ENCODE results near the gene FOXL3. TPM values are rescaled to one million over a fixed set of nuclear protein-coding genes. Genes with fewer than 3 reads are reported as not detected.

FOXL3 gene
- total and polyA plus RNA-seq, 4 donors, result not detected

DNA sequence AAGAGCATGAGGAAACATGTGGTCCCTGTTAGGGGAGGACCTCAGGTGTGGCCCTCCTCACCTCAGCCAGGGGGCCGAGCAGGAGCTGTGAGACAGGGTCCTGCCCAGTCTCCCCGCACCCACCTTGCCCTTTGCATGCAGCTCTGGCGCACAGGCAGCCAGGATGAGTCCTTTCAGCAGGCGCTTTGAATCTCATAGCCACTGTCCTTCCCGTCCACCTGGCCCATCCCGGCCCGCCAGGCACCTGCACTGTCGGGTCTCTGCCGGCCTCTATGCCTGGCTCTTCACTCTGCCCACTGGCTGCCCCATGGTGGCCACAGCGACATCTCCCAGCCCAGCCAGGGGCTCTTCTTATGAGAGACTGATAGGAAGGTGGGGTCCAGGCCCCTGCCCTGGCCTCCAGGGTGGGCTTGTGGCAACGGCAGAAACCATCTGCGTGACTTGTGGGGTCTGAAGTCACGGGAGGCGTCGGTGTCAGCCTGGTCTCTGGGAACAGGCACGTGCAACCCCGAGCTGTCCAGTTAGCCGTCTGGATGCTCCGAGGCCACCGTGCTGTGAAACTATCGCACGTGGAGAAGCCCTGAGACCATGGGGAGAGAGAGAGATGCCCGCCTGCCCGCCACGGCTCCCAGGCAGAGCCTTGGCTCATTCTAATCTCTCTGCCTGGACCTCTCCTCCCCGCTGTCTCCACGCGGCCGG lies 37.4 kb downstream of the FOXL3 start:
- peak overlapping the region; percentile 84 to 90 for H3K27ac ChIP-seq (ENCODE audit: low read depth in 1 of 2, low read length in 2 of 2)
- WGBS, result 90% methylated on average over 29 of the region's 29 CpGs
- peaks cover 0 to 16% (median 10%) of the 10 kb centered on the region in 4 donors for H3K4me1 ChIP-seq (ENCODE audit: control insufficient read depth in 4 of 4, insufficient read depth in 4 of 4, low read length in 3 of 4)
- no peak for DNase-seq (ENCODE audit: low spot score)
- H3K9ac ChIP-seq (ENCODE audit: low read depth in 1 of 2, low read length in 2 of 2), result no peak overlapping the region
- TF ChIP-seq RXRA (IDR thresholded peaks at IDR 0.05) (peak in 1 of 2 donors; percentile 7), NR2F2 (IDR thresholded peaks at IDR 0.05) (no peak), HNF4A (conservative IDR thresholded peaks at IDR 0.05) (no peak)
- no peaks in the 10 kb centered on the region for H3K36me3 ChIP-seq (ENCODE audit: control insufficient read depth in 4 of 4, insufficient read depth in 3 of 4, low read depth in 1 of 4, low read length in 3 of 4)
- no peak overlapping the region for H3K4me3 ChIP-seq (ENCODE audit: low read depth in 1 of 3, low read length in 3 of 3)
- peaks cover 0 to 2% (median 0%) of the 10 kb centered on the region in 4 donors for H3K9me3 ChIP-seq (ENCODE audit: control insufficient read depth in 4 of 4, low read length in 3 of 4)
- H3K27me3 ChIP-seq (ENCODE audit: control insufficient read depth in 4 of 4, insufficient read depth in 4 of 4, low read length in 3 of 4), result no peaks in the 10 kb centered on the region

DNA sequence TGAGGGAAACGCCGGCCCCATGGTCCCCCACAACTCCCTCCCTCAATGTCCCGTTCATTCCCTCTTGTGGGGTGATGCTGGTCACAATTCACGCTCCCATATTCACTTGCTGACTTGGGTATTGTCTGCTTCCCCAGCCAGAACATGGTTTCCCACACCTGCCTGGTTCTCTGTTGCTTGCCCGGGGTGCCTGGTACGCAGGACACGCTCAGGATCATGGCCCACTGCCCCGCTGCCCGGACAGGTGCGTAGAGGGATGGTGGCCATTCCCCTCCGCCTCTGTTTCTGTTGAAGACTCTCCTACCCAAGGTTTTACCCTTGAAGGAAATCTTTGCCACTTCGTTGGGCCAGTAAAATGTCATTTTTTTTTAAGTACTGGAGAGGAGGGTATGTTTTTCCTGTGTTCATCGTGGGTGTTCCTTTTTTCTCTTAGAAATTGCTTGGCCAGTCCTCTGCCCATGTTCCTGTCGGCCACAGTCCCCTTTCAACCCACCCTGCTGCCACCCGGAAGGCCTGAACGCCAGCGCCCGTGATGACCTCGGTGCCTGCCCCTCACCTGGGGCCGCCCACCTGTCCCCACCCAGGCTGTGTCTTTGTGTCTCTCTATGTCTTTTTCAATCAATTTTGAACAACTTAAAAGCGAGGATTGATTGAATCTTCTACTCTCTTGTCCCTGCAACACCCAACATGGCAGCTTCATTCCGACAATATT lies 38.2 kb downstream of the FOXL3 start:
- H3K4me1 ChIP-seq (ENCODE audit: control insufficient read depth in 4 of 4, insufficient read depth in 4 of 4, low read length in 3 of 4), result peaks cover under 1 to 16% (median 10%) of the 10 kb centered on the region in 4 donors
- WGBS, result 93% methylated on average over 22 of the region's 22 CpGs
- no peak for DNase-seq (ENCODE audit: low spot score)

More for the DNA sequence above, 38.2 kb downstream of the FOXL3 start:
- Histone ChIP-seq H3K9ac (ENCODE audit: low read depth in 1 of 2, low read length in 2 of 2) (no peak overlapping the region), H3K27me3 (ENCODE audit: control insufficient read depth in 4 of 4, insufficient read depth in 4 of 4, low read length in 3 of 4) (no peaks in the 10 kb centered on the region), H3K4me3 (ENCODE audit: low read depth in 1 of 3, low read length in 3 of 3) (no peak overlapping the region), H3K9me3 (ENCODE audit: control insufficient read depth in 4 of 4, low read length in 3 of 4) (peaks cover 0 to 2% (median 0%) of the 10 kb centered on the region in 4 donors), H3K36me3 (ENCODE audit: control insufficient read depth in 4 of 4, insufficient read depth in 3 of 4, low read depth in 1 of 4, low read length in 3 of 4) (no peaks in the 10 kb centered on the region), H3K27ac (ENCODE audit: low read depth in 1 of 2, low read length in 2 of 2) (no peak overlapping the region)
- no peak for TF ChIP-seq HNF4G (IDR thresholded peaks at IDR 0.05)
- TF ChIP-seq EGR1 (IDR thresholded peaks at IDR 0.05; ENCODE audit: low read depth in 2 of 2), result no peak
- TF ChIP-seq FOXA1 (IDR thresholded peaks at IDR 0.05), result no peak
- no peak for TF ChIP-seq HNF4A (conservative IDR thresholded peaks at IDR 0.05)
- no peak for TF ChIP-seq RXRA (IDR thresholded peaks at IDR 0.05)
- TF ChIP-seq, protein P1, sequence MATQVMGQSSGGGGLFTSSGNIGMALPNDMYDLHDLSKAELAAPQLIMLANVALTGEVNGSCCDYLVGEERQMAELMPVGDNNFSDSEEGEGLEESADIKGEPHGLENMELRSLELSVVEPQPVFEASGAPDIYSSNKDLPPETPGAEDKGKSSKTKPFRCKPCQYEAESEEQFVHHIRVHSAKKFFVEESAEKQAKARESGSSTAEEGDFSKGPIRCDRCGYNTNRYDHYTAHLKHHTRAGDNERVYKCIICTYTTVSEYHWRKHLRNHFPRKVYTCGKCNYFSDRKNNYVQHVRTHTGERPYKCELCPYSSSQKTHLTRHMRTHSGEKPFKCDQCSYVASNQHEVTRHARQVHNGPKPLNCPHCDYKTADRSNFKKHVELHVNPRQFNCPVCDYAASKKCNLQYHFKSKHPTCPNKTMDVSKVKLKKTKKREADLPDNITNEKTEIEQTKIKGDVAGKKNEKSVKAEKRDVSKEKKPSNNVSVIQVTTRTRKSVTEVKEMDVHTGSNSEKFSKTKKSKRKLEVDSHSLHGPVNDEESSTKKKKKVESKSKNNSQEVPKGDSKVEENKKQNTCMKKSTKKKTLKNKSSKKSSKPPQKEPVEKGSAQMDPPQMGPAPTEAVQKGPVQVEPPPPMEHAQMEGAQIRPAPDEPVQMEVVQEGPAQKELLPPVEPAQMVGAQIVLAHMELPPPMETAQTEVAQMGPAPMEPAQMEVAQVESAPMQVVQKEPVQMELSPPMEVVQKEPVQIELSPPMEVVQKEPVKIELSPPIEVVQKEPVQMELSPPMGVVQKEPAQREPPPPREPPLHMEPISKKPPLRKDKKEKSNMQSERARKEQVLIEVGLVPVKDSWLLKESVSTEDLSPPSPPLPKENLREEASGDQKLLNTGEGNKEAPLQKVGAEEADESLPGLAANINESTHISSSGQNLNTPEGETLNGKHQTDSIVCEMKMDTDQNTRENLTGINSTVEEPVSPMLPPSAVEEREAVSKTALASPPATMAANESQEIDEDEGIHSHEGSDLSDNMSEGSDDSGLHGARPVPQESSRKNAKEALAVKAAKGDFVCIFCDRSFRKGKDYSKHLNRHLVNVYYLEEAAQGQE (IDR thresholded peaks at IDR 0.05), result no peak
- TF ChIP-seq, protein P2, sequence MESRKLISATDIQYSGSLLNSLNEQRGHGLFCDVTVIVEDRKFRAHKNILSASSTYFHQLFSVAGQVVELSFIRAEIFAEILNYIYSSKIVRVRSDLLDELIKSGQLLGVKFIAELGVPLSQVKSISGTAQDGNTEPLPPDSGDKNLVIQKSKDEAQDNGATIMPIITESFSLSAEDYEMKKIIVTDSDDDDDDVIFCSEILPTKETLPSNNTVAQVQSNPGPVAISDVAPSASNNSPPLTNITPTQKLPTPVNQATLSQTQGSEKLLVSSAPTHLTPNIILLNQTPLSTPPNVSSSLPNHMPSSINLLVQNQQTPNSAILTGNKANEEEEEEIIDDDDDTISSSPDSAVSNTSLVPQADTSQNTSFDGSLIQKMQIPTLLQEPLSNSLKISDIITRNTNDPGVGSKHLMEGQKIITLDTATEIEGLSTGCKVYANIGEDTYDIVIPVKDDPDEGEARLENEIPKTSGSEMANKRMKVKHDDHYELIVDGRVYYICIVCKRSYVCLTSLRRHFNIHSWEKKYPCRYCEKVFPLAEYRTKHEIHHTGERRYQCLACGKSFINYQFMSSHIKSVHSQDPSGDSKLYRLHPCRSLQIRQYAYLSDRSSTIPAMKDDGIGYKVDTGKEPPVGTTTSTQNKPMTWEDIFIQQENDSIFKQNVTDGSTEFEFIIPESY (IDR thresholded peaks at IDR 0.05), result no peak
- TF ChIP-seq, protein P3, sequence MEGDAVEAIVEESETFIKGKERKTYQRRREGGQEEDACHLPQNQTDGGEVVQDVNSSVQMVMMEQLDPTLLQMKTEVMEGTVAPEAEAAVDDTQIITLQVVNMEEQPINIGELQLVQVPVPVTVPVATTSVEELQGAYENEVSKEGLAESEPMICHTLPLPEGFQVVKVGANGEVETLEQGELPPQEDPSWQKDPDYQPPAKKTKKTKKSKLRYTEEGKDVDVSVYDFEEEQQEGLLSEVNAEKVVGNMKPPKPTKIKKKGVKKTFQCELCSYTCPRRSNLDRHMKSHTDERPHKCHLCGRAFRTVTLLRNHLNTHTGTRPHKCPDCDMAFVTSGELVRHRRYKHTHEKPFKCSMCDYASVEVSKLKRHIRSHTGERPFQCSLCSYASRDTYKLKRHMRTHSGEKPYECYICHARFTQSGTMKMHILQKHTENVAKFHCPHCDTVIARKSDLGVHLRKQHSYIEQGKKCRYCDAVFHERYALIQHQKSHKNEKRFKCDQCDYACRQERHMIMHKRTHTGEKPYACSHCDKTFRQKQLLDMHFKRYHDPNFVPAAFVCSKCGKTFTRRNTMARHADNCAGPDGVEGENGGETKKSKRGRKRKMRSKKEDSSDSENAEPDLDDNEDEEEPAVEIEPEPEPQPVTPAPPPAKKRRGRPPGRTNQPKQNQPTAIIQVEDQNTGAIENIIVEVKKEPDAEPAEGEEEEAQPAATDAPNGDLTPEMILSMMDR (IDR thresholded peaks at IDR 0.05; ENCODE audit: low read depth, low read length, missing input control), result no peak
- TF ChIP-seq TAF1 (conservative IDR thresholded peaks at IDR 0.05), result no peak
- no peak for TF ChIP-seq JUND (IDR thresholded peaks at IDR 0.05)
- TF ChIP-seq YY1 (IDR thresholded peaks at IDR 0.05), result no peak
- TF ChIP-seq, protein P4, sequence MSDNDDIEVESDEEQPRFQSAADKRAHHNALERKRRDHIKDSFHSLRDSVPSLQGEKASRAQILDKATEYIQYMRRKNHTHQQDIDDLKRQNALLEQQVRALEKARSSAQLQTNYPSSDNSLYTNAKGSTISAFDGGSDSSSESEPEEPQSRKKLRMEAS (IDR thresholded peaks at IDR 0.05), result no peak
- TF ChIP-seq, protein P5, sequence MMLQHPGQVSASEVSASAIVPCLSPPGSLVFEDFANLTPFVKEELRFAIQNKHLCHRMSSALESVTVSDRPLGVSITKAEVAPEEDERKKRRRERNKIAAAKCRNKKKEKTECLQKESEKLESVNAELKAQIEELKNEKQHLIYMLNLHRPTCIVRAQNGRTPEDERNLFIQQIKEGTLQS (IDR thresholded peaks at IDR 0.05), result no peak
- no peak for TF ChIP-seq NR2F2 (IDR thresholded peaks at IDR 0.05)
- no peak for TF ChIP-seq SP1 (IDR thresholded peaks at IDR 0.05)

Data from liver (tissue), 9 donors.